ENCODE measurements around the gene PPARG. TPM values are rescaled to one million over a fixed set of nuclear protein-coding genes. Genes with fewer than 3 reads are reported as not detected.

The PPARG gene
- total RNA-seq, 1 donor: 1.9 TPM

GRCh38 chr3:12356175-12356574 is 67.3 kb downstream of the PPARG start:
- Histone ChIP-seq H3K27me3 (ENCODE audit: insufficient read depth, low read length) (no peaks in the 10 kb centered on the region), H3K4me3 (ENCODE audit: low read length) (no peak overlapping the region), H3K4me1 (ENCODE audit: insufficient read depth, low read length) (peaks cover 44% of the 10 kb centered on the region), H3K9me3 (ENCODE audit: low read depth, low read length) (no peaks in the 10 kb centered on the region)

- no peaks in the 10 kb centered on the region for H3K27me3 ChIP-seq (ENCODE audit: insufficient read depth, low read length)
- no peak overlapping the region for H3K4me3 ChIP-seq (ENCODE audit: low read length)
- H3K4me1 ChIP-seq (ENCODE audit: insufficient read depth, low read length): peaks cover 36% of the 10 kb centered on the region
- no peaks in the 10 kb centered on the region for H3K9me3 ChIP-seq (ENCODE audit: low read depth, low read length)
Observed at GRCh38 chr3:12356996-12357395, 68.1 kb downstream of the PPARG start.

- no peaks in the 10 kb centered on the region for H3K27me3 ChIP-seq (ENCODE audit: insufficient read depth, low read length)
- peaks cover 33% of the 10 kb centered on the region for H3K4me1 ChIP-seq (ENCODE audit: insufficient read depth, low read length)
- H3K4me3 ChIP-seq (ENCODE audit: low read length): no peak overlapping the region
- no peaks in the 10 kb centered on the region for H3K9me3 ChIP-seq (ENCODE audit: low read depth, low read length)
Observed at GRCh38 chr3:12357456-12357855, 68.6 kb downstream of the PPARG start.

DNA sequence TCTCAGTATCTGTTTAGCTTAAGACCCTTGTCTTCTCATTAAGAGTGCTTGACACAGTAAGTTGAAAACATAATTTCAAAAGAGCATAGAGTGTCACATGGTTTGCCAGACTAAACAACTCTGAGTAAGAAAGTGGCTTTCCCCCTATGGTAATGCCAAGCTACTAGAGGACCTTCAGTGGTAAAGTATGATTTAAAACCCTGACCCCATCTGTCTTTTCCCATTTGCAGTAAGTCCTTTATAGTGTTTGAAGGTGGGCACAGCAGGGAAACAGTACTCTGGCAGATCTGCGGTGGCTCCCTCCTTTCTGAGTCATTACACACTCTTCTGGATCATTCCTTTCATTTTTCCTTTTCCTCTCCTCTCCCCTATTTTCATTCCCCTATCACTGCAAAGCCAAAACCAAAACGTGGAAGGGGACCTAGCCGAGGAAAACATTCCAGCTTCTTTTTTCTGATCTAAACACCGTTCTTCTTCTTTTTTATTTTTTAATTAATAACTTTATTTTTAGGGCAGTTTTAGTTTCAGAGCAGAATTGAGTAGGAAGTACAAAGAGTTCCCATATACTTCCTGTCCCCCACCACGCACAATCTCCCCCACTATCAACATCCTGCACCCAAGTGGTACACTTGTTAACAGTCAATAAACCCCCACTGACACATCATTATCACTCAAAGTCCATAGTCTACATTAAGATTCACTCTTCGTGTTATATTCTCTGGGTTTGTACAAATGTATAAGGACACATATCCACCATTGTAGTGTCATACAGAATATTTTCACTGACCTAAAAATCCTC is 74.7 kb downstream of the PPARG start:
- no peak overlapping the region for H3K4me3 ChIP-seq (ENCODE audit: low read length)
- H3K27me3 ChIP-seq (ENCODE audit: insufficient read depth, low read length): no peaks in the 10 kb centered on the region
- no peaks in the 10 kb centered on the region for H3K4me1 ChIP-seq (ENCODE audit: insufficient read depth, low read length)
- peaks cover 7% of the 10 kb centered on the region for H3K9me3 ChIP-seq (ENCODE audit: low read depth, low read length)

DNA sequence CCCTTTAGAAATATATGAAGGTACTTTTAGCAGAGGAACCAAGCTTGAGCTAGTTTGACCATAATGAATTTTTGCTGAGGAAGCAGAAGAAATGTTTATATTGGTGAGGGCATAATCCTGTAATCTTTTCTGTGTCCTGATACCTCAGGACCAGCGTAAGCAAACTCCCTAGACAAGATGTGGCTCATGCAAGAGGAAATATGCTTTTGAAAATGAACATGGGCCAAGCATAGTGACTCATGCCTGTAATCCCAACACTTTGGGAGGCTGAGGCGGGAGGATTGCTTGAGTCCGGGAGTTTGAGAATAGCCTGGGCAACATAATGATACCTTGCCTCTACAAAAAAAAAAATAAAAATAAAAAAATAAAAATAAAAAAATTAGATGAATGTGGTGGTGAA is 78.5 kb downstream of the PPARG start:
- Histone ChIP-seq H3K4me1 (ENCODE audit: insufficient read depth, low read length) (no peaks in the 10 kb centered on the region), H3K27me3 (ENCODE audit: insufficient read depth, low read length) (no peaks in the 10 kb centered on the region), H3K4me3 (ENCODE audit: low read length) (no peak overlapping the region), H3K9me3 (ENCODE audit: low read depth, low read length) (peaks cover 7% of the 10 kb centered on the region)

DNA sequence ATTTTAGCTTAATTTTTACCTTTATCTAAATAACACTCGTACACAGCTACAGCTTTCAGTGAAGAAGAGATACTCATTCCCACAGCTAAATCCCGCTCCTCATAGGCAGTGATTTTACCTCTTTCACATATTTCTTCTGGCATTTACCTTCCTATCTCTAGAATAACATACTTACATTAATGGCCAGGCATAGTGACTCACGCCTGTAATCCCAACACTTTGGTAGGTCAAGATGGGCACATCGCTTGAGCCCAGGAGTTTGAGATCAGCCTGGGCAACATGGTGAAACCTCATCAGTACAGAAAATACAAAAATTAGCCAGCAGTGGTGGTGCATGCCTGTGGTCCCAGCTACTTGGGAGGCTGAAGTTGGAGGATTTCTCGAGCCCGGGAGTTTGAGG is 80.2 kb downstream of the PPARG start:
- Histone ChIP-seq H3K4me1 (ENCODE audit: insufficient read depth, low read length) (no peaks in the 10 kb centered on the region), H3K27me3 (ENCODE audit: insufficient read depth, low read length) (peaks cover 5% of the 10 kb centered on the region), H3K4me3 (ENCODE audit: low read length) (no peak overlapping the region), H3K9me3 (ENCODE audit: low read depth, low read length) (peaks cover 7% of the 10 kb centered on the region)

GRCh38 chr3:12369598-12369997 is 80.7 kb downstream of the PPARG start:
- H3K27me3 ChIP-seq (ENCODE audit: insufficient read depth, low read length): peaks cover 6% of the 10 kb centered on the region
- H3K4me3 ChIP-seq (ENCODE audit: low read length): no peak overlapping the region
- H3K4me1 ChIP-seq (ENCODE audit: insufficient read depth, low read length): no peaks in the 10 kb centered on the region
- H3K9me3 ChIP-seq (ENCODE audit: low read depth, low read length): peaks cover 7% of the 10 kb centered on the region

GRCh38 chr3:12370758-12371157 is 81.9 kb downstream of the PPARG start:
- peaks cover 6% of the 10 kb centered on the region for H3K27me3 ChIP-seq (ENCODE audit: insufficient read depth, low read length)
- no peaks in the 10 kb centered on the region for H3K4me1 ChIP-seq (ENCODE audit: insufficient read depth, low read length)
- no peak overlapping the region for H3K4me3 ChIP-seq (ENCODE audit: low read length)
- peaks cover 7% of the 10 kb centered on the region for H3K9me3 ChIP-seq (ENCODE audit: low read depth, low read length)

- peaks cover under 1% of the 10 kb centered on the region for H3K9me3 ChIP-seq (ENCODE audit: low read depth, low read length)
- H3K4me1 ChIP-seq (ENCODE audit: insufficient read depth, low read length): no peaks in the 10 kb centered on the region
- no peak overlapping the region for H3K4me3 ChIP-seq (ENCODE audit: low read length)
- H3K27me3 ChIP-seq (ENCODE audit: insufficient read depth, low read length): peaks cover 6% of the 10 kb centered on the region
Observed at GRCh38 chr3:12371525-12372140, 82.8 kb downstream of the PPARG start.

DNA sequence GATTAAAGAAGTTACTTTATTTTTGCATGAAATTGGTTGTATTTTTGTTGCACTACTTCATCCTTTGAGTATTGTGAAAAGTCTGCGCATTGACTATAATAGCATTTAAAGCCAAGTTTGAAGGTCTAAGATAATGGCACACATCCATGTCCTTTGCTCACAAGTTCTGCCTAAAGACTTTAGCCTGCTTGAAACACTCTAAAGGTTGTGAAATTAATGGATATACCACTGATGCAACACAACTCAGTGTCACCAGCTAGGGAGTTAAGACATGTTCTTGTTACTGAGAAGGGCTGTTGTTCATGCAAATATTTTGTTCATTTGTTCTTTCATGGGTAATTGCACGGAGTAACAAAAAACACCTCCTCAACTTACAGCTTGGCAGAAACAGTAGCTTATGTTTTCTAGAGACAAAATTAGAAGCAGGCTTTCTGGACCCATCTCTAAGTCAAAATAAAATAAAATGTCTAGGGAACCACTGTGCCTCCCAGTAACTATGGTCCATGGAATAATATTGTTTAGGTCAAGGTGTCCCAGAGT is 83.9 kb downstream of the PPARG start:
- H3K27me3 ChIP-seq (ENCODE audit: insufficient read depth, low read length): peaks cover 6% of the 10 kb centered on the region
- H3K4me3 ChIP-seq (ENCODE audit: low read length): no peak overlapping the region
- H3K9me3 ChIP-seq (ENCODE audit: low read depth, low read length): no peaks in the 10 kb centered on the region
- no peaks in the 10 kb centered on the region for H3K4me1 ChIP-seq (ENCODE audit: insufficient read depth, low read length)

GRCh38 chr3:12375572-12375971 is 86.7 kb downstream of the PPARG start:
- no peak overlapping the region for H3K4me3 ChIP-seq (ENCODE audit: low read length)
- peaks cover 10% of the 10 kb centered on the region for H3K4me1 ChIP-seq (ENCODE audit: insufficient read depth, low read length)
- H3K9me3 ChIP-seq (ENCODE audit: low read depth, low read length): no peaks in the 10 kb centered on the region
- peaks cover 6% of the 10 kb centered on the region for H3K27me3 ChIP-seq (ENCODE audit: insufficient read depth, low read length)

DNA sequence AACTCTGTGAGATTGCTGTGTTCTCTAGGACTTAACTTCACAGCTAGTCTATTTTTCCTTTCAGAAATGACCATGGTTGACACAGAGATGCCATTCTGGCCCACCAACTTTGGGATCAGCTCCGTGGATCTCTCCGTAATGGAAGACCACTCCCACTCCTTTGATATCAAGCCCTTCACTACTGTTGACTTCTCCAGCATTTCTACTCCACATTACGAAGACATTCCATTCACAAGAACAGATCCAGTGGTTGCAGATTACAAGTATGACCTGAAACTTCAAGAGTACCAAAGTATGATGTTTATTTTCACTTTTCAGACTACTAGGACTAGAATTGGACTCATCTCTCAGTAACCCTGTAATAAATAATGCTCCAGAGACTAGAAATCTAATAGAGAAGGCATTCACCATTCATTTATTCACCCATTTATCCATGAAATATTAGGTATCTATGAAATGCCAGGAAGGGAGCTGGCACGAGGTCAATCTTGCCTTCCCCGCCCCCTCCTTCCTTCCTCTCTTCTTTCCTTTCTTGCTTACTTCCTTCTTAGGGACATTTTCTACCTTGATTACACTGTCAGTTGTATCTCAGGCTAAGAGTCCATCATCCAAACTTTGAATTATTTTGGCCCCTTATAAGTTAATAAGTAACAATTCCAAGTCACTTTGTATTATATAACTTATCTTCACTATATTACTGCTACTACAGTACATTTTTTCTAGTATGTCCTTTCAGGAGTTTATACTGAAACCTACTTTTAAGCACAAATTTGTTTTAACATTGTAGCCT is 91.0 kb downstream of the PPARG start:
- H3K4me1 ChIP-seq (ENCODE audit: insufficient read depth, low read length): peaks cover 11% of the 10 kb centered on the region
- H3K4me3 ChIP-seq (ENCODE audit: low read length): no peak overlapping the region
- H3K9me3 ChIP-seq (ENCODE audit: low read depth, low read length): no peaks in the 10 kb centered on the region
- H3K27me3 ChIP-seq (ENCODE audit: insufficient read depth, low read length): peaks cover 7% of the 10 kb centered on the region

GRCh38 chr3:12380461-12380860 is 91.6 kb downstream of the PPARG start:
- Histone ChIP-seq H3K4me1 (ENCODE audit: insufficient read depth, low read length) (peaks cover 11% of the 10 kb centered on the region), H3K9me3 (ENCODE audit: low read depth, low read length) (no peaks in the 10 kb centered on the region), H3K4me3 (ENCODE audit: low read length) (no peak overlapping the region), H3K27me3 (ENCODE audit: insufficient read depth, low read length) (peaks cover 7% of the 10 kb centered on the region)

GRCh38 chr3:12381199-12381598 is 92.3 kb downstream of the PPARG start:
- no peaks in the 10 kb centered on the region for H3K9me3 ChIP-seq (ENCODE audit: low read depth, low read length)
- peaks cover 11% of the 10 kb centered on the region for H3K4me1 ChIP-seq (ENCODE audit: insufficient read depth, low read length)
- peaks cover 10% of the 10 kb centered on the region for H3K27me3 ChIP-seq (ENCODE audit: insufficient read depth, low read length)
- H3K4me3 ChIP-seq (ENCODE audit: low read length): no peak overlapping the region

DNA sequence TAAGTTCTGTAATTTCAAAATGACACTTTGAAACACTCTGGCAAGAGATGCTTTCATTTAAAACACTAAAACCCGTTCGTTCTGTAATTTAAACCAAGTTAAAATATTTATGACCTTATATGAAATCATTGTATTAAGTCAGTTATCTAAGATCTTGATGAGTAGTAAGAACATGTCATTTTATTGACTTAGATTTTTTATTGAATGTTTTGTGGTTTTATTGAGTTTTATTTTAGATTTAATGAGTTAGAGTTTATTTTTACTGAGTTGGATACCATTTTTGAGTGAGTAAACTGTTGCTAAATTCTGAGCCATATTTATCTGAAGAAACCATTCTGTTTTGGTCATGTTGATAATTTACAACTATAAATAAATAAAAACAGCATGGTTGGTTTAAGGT is 94.3 kb downstream of the PPARG start:
- Histone ChIP-seq H3K9me3 (ENCODE audit: low read depth, low read length) (no peaks in the 10 kb centered on the region), H3K27me3 (ENCODE audit: insufficient read depth, low read length) (peaks cover 10% of the 10 kb centered on the region), H3K4me3 (ENCODE audit: low read length) (no peak overlapping the region), H3K4me1 (ENCODE audit: insufficient read depth, low read length) (peaks cover 11% of the 10 kb centered on the region)
